HCT116 (cell line): ENCODE data around the gene RABGEF1. TPM values are rescaled to one million over a fixed set of nuclear protein-coding genes. Genes with fewer than 3 reads are reported as not detected.

Experiments used
- ATAC-seq: fragments of 200-7000 bp; cut with Tn5 transposase; 2 replicates; pipeline ENCODE4 v1.9.1; 2020; ENCODE audit warnings: mild to moderate bottlenecking, moderate library complexity
- BruUV-seq: library from RNA; stranded (reverse); fragments of 400-500 nt; replicated peaks from 2 replicates; lab custom pipeline; 2021; lab: Mats Ljungman, UMichigan
- CTCF ChIA-PET: fragments of 300-600 bp; sonication (Branson Sonifier 250); formaldehyde crosslinking; loops from one replicate; lab custom pipeline; 2021; ENCODE audit warnings: antibody characterized with exemption; lab: Charles Lee
- POLR2A ChIA-PET: fragments of 300-600, 350-600 bp; sonication (Branson Sonifier 250); formaldehyde crosslinking; loops from one replicate; lab custom pipeline; 2021; ENCODE audit warnings: antibody characterized with exemption; lab: Charles Lee
- RAD21 ChIA-PET, 2 experiments: fragments of 300-600 bp; sonication (Branson Sonifier 250); formaldehyde crosslinking; loops; one replicate each; lab custom pipeline; 2023; ENCODE audit warnings: low total read pairs in 2 of 2; ENCODE audit not compliant: uncharacterized antibody in 2 of 2, unreplicated experiment in 2 of 2, low non-redundant PET in 1 of 2; lab: Charles Lee
- DNase-seq: peaks from one replicate; pipeline ENCODE4 v3.0.0-alpha.2; 2010; ENCODE audit warnings: low read depth, low spot score
- H2AFZ ChIP-seq: fragments of 200-600 bp; shearing (Covaris generic), sonication (generic); 2 replicates; pipeline ENCODE4 v1.6.1; 2017; ENCODE audit warnings: low read depth, mixed run types, mixed read lengths, antibody characterized with exemption, low read length; ENCODE audit not compliant: poor library complexity, severe bottlenecking
- H3K27ac ChIP-seq: 2 replicates; pipeline ENCODE4 v1.5.1; 2012; ENCODE audit warnings: low read depth, low read length
- H3K27me3 ChIP-seq: fragments of 200-600 bp; sonication (generic); 2 replicates; pipeline ENCODE4 v1.6.1; 2016; ENCODE audit warnings: mixed run types, low read length, mixed read lengths; ENCODE audit not compliant: insufficient read depth
- H3K36me3 ChIP-seq, 2 experiments: fragments of 200-500 bp in 1 of 2; fragments of 200-600 bp in 1 of 2; sonication (Bioruptor generic) in 1 of 2; sonication (generic) in 1 of 2; 2 replicates each; pipeline versions ENCODE4 v1.5.1 to v1.6.1; 2014 to 2016; ENCODE audit warnings: low read length in 2 of 2, inconsistent platforms in 1 of 2, mixed read lengths in 1 of 2, mixed run types in 1 of 2; ENCODE audit not compliant: insufficient read depth in 2 of 2, control insufficient read depth in 1 of 2
- H3K4me1 ChIP-seq, 2 experiments: fragments of 200-600 bp in 1 of 2; sonication (generic) in 1 of 2; 2 replicates each; pipeline versions ENCODE4 v1.5.1 to v1.6.1; 2012 to 2017; ENCODE audit warnings: low read length in 2 of 2, inconsistent platforms in 1 of 2, mild to moderate bottlenecking in 1 of 2, mixed read lengths in 1 of 2, mixed run types in 1 of 2, moderate library complexity in 1 of 2; ENCODE audit not compliant: insufficient read depth in 2 of 2, control insufficient read depth in 1 of 2
- H3K4me2 ChIP-seq: fragments of 200-600 bp; sonication (generic); 2 replicates; pipeline ENCODE4 v1.6.1; 2017; ENCODE audit warnings: mixed run types, low read length, mixed read lengths
- H3K4me3 ChIP-seq, 2 experiments: fragments of 200-600 bp in 1 of 2; sonication (generic) in 1 of 2; replicated peaks in 1 of 2; 2 replicates each; pipeline ENCODE4 v1.5.1; 2011 to 2016; ENCODE audit warnings: low read length in 2 of 2, control low read depth in 1 of 2, low read depth in 1 of 2, mild to moderate bottlenecking in 1 of 2, mixed read lengths in 1 of 2, mixed run types in 1 of 2
- H3K79me2 ChIP-seq: fragments of 200-600 bp; sonication (generic); 2 replicates; pipeline ENCODE4 v1.6.1; 2017; ENCODE audit warnings: mild to moderate bottlenecking, mixed run types, low read length, moderate library complexity, mixed read lengths; ENCODE audit not compliant: insufficient read depth
- H3K9ac ChIP-seq: fragments of 200-600 bp; sonication (generic); 2 replicates; pipeline ENCODE4 v1.6.1; 2016; ENCODE audit warnings: low read length, mixed read lengths
- H3K9me2 ChIP-seq: fragments of 200-600 bp; sonication (generic), shearing (Covaris generic); 2 replicates; pipeline ENCODE4 v1.6.1; 2017; ENCODE audit warnings: mixed run types, mild to moderate bottlenecking, moderate library complexity; ENCODE audit not compliant: insufficient read depth
- H3K9me3 ChIP-seq, 2 experiments: fragments of 200-500 bp in 1 of 2; fragments of 200-600 bp in 1 of 2; sonication (Bioruptor generic) in 1 of 2; sonication (generic) in 1 of 2; 2 replicates each; pipeline ENCODE4 v1.6.1; 2014 to 2017; ENCODE audit warnings: low read length in 2 of 2, mixed read lengths in 2 of 2, inconsistent platforms in 1 of 2, low read depth in 1 of 2, mild to moderate bottlenecking in 1 of 2, mixed run types in 1 of 2, moderate library complexity in 1 of 2; ENCODE audit not compliant: control insufficient read depth in 1 of 2, insufficient read depth in 1 of 2
- H4K20me1 ChIP-seq: fragments of 200-600 bp; sonication (generic), shearing (Covaris generic); 2 replicates; pipeline ENCODE4 v1.6.1; 2017; ENCODE audit warnings: mixed run types, mild to moderate bottlenecking, moderate library complexity; ENCODE audit not compliant: insufficient read depth
- CBX3 ChIP-seq: IDR thresholded peaks from 2 replicates; pipeline ENCODE4 v1.6.1; 2012; ENCODE audit warnings: low read depth
- CEBPB ChIP-seq: IDR thresholded peaks from 2 replicates; pipeline ENCODE4 v1.6.1; 2012; ENCODE audit warnings: low read depth
- CTCF ChIP-seq, 3 experiments: fragments of 200-600 bp in 1 of 3; sonication (generic) in 1 of 3; IDR thresholded peaks in 2 of 3; conservative IDR thresholded peaks in 1 of 3; 2 replicates each; pipeline ENCODE4 v1.5.1; 2012 to 2017; ENCODE audit warnings: low read depth in 2 of 3, low read length in 2 of 3, antibody characterized with exemption in 1 of 3, borderline replicate concordance in 1 of 3, control low read depth in 1 of 3, mild to moderate bottlenecking in 1 of 3, mixed read lengths in 1 of 3, mixed run types in 1 of 3, moderate library complexity in 1 of 3; ENCODE audit not compliant: insufficient read depth in 1 of 3
- EGR1 ChIP-seq: IDR thresholded peaks from 2 replicates; pipeline ENCODE4 v1.6.1; 2012; ENCODE audit warnings: low read depth
- EZH2 ChIP-seq: fragments of 200-600 bp; sonication (generic); IDR thresholded peaks from 2 replicates; pipeline ENCODE4 v1.6.1; 2017; ENCODE audit warnings: antibody characterized with exemption, mixed run types
- EZH2phosphoT487 ChIP-seq: fragments of 200-600 bp; IDR thresholded peaks from 2 replicates; pipeline ENCODE4 v1.6.1; 2018; ENCODE audit warnings: antibody characterized with exemption, borderline replicate concordance
- FOSL1 ChIP-seq: IDR thresholded peaks from 2 replicates; pipeline ENCODE4 v1.6.1; 2012; ENCODE audit warnings: low read depth
- JUND ChIP-seq: IDR thresholded peaks from 2 replicates; pipeline ENCODE4 v1.6.1; 2012
- MAX ChIP-seq: IDR thresholded peaks from 2 replicates; pipeline ENCODE4 v1.6.1; 2012
- POLR2A ChIP-seq: IDR thresholded peaks from 2 replicates; pipeline ENCODE4 v1.7.0; 2011; ENCODE audit warnings: borderline replicate concordance; ENCODE audit not compliant: insufficient read depth, insufficient read length; ENCODE audit errors: extremely low read depth
- REST ChIP-seq: IDR thresholded peaks from 2 replicates; pipeline ENCODE4 v1.6.1; 2012; ENCODE audit warnings: low read depth
- SP1 ChIP-seq: IDR thresholded peaks from 2 replicates; pipeline ENCODE4 v1.6.1; 2012; ENCODE audit warnings: low read depth
- TCF7L2 ChIP-seq: IDR thresholded peaks from 2 replicates; pipeline ENCODE4 v1.7.0; 2011; ENCODE audit warnings: borderline replicate concordance, inconsistent platforms; ENCODE audit not compliant: insufficient read depth, insufficient read length; ENCODE audit errors: extremely low read depth
- YY1 ChIP-seq: IDR thresholded peaks from 2 replicates; pipeline ENCODE4 v1.6.1; 2011; ENCODE audit warnings: low read length, low read depth, moderate library complexity, mild to moderate bottlenecking; ENCODE audit not compliant: insufficient replicate concordance; ENCODE audit errors: extremely low read depth
- ZBTB33 ChIP-seq: IDR thresholded peaks from 2 replicates; pipeline ENCODE4 v1.6.1; 2011; ENCODE audit warnings: mild to moderate bottlenecking, low read length, moderate library complexity; ENCODE audit not compliant: insufficient replicate concordance; ENCODE audit errors: extremely low read depth
- ZFX ChIP-seq: fragments of 450-650 bp; IDR thresholded peaks from 2 replicates; pipeline ENCODE4 v1.6.1; 2017
- ZNF274 ChIP-seq: fragments of 200-500 bp; sonication (Bioruptor generic); IDR thresholded peaks from 2 replicates; pipeline ENCODE4 v1.6.1; 2014; ENCODE audit warnings: mild to moderate bottlenecking, low read depth, low read length, inconsistent platforms
- intact Hi-C: fragments of 100-400 bp; cut with micrococcal nuclease; formaldehyde crosslinking; loops from 2 replicates; pipeline ENCODE4 v1.10.0; 2022
- total RNA-seq: library from RNA; stranded (reverse); gene quantifications from one replicate; pipeline ENCODE4 v1.2.1, GENCODE V29; 2021; ENCODE audit not compliant: unreplicated experiment

Gene RABGEF1
- total RNA-seq, 1 experiment from 2014 or later = 22.9 TPM

- TF ChIP-seq ZNF274 (no peak), YY1 (no peak)
These were observed 67.2 kb downstream of the RABGEF1 start (continued) for GRCh38 chr7:66807736-66808135.

- H3K79me2 ChIP-seq = no peaks in the 10 kb centered on the region
- H3K36me3 ChIP-seq = peaks cover 6 to 16% of the 10 kb centered on the region in 2 experiments
- intact Hi-C loops = no loop called here
- no peak for TF ChIP-seq CBX3
- TF ChIP-seq JUND = no peak
- TF ChIP-seq MAX = no peak
- no peak for TF ChIP-seq CEBPB
- TF ChIP-seq FOSL1 = no peak
- TF ChIP-seq SP1 = no peak
- TF ChIP-seq TCF7L2 = no peak
- TF ChIP-seq ZBTB33 = no peak
- TF ChIP-seq ZFX = no peak
- TF ChIP-seq REST = no peak
- TF ChIP-seq EZH2phosphoT487 = no peak
- no peak for TF ChIP-seq EZH2
- no peak for TF ChIP-seq EGR1
- TF ChIP-seq CTCF (IDR thresholded peaks at IDR 0.05 in 2 of 3, conservative IDR thresholded peaks at IDR 0.05 in 1 of 3; ENCODE audit: borderline replicate concordance in 1 of 3, insufficient read depth in 1 of 3, low read depth in 2 of 3, low read length in 2 of 3) = no peak
- TF ChIP-seq YY1 = no peak
- TF ChIP-seq POLR2A = no peak
- TF ChIP-seq ZNF274 = no peak
- ChIA-PET CTCF (no interaction called here), POLR2A (no interaction called here), RAD21 (no interaction called here)
- H3K9me3 ChIP-seq = no peaks in the 10 kb centered on the region
- peaks cover 4 to 12% of the 10 kb centered on the region in 2 experiments; a peak in 3 of 4 replicates for H3K4me1 ChIP-seq
- no peak overlapping the region for H3K27ac ChIP-seq
- DNase-seq (no peak), ATAC-seq (no peak)
- no peaks in the 10 kb centered on the region for H3K27me3 ChIP-seq
- no peak overlapping the region for H2AFZ ChIP-seq
- H3K9me2 ChIP-seq = no peaks in the 10 kb centered on the region
- H4K20me1 ChIP-seq = no peaks in the 10 kb centered on the region
- BruUV-seq = no TSS peak
- no peak overlapping the region for H3K4me3 ChIP-seq
- H3K9ac ChIP-seq = no peak overlapping the region
- H3K4me2 ChIP-seq = no peak overlapping the region
These were observed 70.2 kb downstream of the RABGEF1 start for GRCh38 chr7:66810716-66811115.
